Sigmoid colon (tissue), 7 donors: ENCODE data around the gene PRRX1. TPM values are rescaled to one million over a fixed set of nuclear protein-coding genes. Genes with fewer than 3 reads are reported as not detected.
A peak's percentile ranks its signal among the peaks of the same experiment; 100 is the strongest.

Source experiments
- DNase-seq: peaks from one replicate; pipeline ENCODE4 v3.0.0-alpha.2; 2019
- H3K27ac ChIP-seq, 4 donors: fragments of 200-600 bp; sonication (generic); one replicate each; pipeline ENCODE4 v1.5.1; 2016 to 2019; ENCODE audit warnings: mild to moderate bottlenecking in 1 of 4
- H3K27me3 ChIP-seq, 3 donors: fragments of 200-600 bp; sonication (generic); one replicate each; pipeline ENCODE4 v1.5.1; 2019; ENCODE audit warnings: mild to moderate bottlenecking in 1 of 3
- H3K36me3 ChIP-seq, 4 donors: fragments of 200-600 bp; sonication (generic); one replicate each; pipeline ENCODE4 v1.5.1; 2016 to 2019
- H3K4me1 ChIP-seq, 4 donors: fragments of 200-600 bp; sonication (generic); one replicate each; pipeline ENCODE4 v1.5.1; 2017 to 2019
- H3K4me3 ChIP-seq, 4 donors: fragments of 200-600 bp; sonication (generic); one replicate each; pipeline ENCODE4 v1.5.1; 2017 to 2019; ENCODE audit warnings: mild to moderate bottlenecking in 2 of 4, moderate library complexity in 1 of 4
- H3K9me3 ChIP-seq, 4 donors: fragments of 200-600 bp in 3 of 4; sonication (generic) in 3 of 4; one replicate each; pipeline versions ENCODE4 v1.5.1 to v1.6.1; 2013 to 2019
- CTCF ChIP-seq, 4 experiments: fragments of 450-650 bp in 3 of 4; fragments of 200-600 bp in 1 of 4; IDR thresholded peaks; one replicate each; pipeline ENCODE4 v1.5.1; 2016 to 2019; ENCODE audit warnings: antibody characterized with exemption in 4 of 4, mild to moderate bottlenecking in 3 of 4, moderate library complexity in 2 of 4
- EP300 ChIP-seq, 4 donors: sonication (generic); formaldehyde crosslinking; IDR thresholded peaks; one replicate each; pipeline ENCODE4 v1.6.1; 2017; ENCODE audit warnings: antibody characterized with exemption in 4 of 4
- POLR2A ChIP-seq, 2 donors: fragments of 450-650 bp; IDR thresholded peaks; one replicate each; pipeline ENCODE4 v1.6.1; 2016; ENCODE audit warnings: antibody characterized with exemption in 2 of 2, mild to moderate bottlenecking in 2 of 2, moderate library complexity in 2 of 2
- POLR2AphosphoS5 ChIP-seq, 4 donors: sonication (generic); formaldehyde crosslinking; IDR thresholded peaks; one replicate each; pipeline ENCODE4 v1.6.1; 2017; ENCODE audit warnings: antibody characterized with exemption in 4 of 4
- WGBS, 2 donors: extraction: QIAGEN DNeasy Blood & Tissue Kit; methylation state at CpG; one replicate each; pipeline ENCODE4 v1.1.7; 2013; 5-methylcytosine and 5-hydroxymethylcytosine counted together
- intact Hi-C: fragments of 100-400 bp; cut with DNase I; formaldehyde crosslinking; loops from one replicate; pipeline ENCODE4 v1.15.1; 2023
- polyA plus RNA-seq, 3 donors: library from polyadenylated mRNA; stranded (reverse); fragments of 200-250 nt; gene quantifications; one replicate each; pipeline ENCODE4 v1.2.3, GENCODE V29; 2013
- total RNA-seq, 4 donors: library from RNA; depleted of rRNA; stranded (reverse); fragments of >200 nt; gene quantifications; one replicate each; pipeline ENCODE4 v1.1.0, GENCODE V29; 2016
- donor health status: healthy with polysubstance abuse.
- donor health status: Bipolar disorder and iron deficiency.
- donor health status: healthy.

PRRX1 gene
- total and polyA plus RNA-seq, 7 donors, result 0.46 to 16.6 (median 7.9) TPM

- TF ChIP-seq POLR2A (IDR thresholded peaks at IDR 0.05), result no peak
- no peak for TF ChIP-seq POLR2AphosphoS5 (IDR thresholded peaks at IDR 0.05)
- no peak for TF ChIP-seq EP300 (IDR thresholded peaks at IDR 0.05)
- no peak for TF ChIP-seq CTCF (IDR thresholded peaks at IDR 0.05)
- no peak for DNase-seq
- no peaks in the 10 kb centered on the region for H3K36me3 ChIP-seq
- 86 to 88% methylated on average over 11 of the region's 11 CpGs for WGBS, 2 donors
- H3K9me3 ChIP-seq, result no peaks in the 10 kb centered on the region
- H3K4me1 ChIP-seq, result no peaks in the 10 kb centered on the region
- H3K4me3 ChIP-seq, result no peak overlapping the region
- intact Hi-C loops, result no loop called here
- peak overlapping the region in 1 of 4 donors; percentile 48 for H3K27ac ChIP-seq
- H3K27me3 ChIP-seq, result no peaks in the 10 kb centered on the region
These were observed 34.7 kb downstream of the PRRX1 start for GRCh38 chr1:170698301-170699275.

- DNase-seq, result no peak
- intact Hi-C loops, result no loop called here
- no peaks in the 10 kb centered on the region for H3K4me1 ChIP-seq
- 88 to 90% methylated on average over 8 of the region's 8 CpGs for whole genome bisulfite sequencing, 2 donors
- no peaks in the 10 kb centered on the region for H3K9me3 ChIP-seq
- TF ChIP-seq POLR2AphosphoS5 (IDR thresholded peaks at IDR 0.05) (no peak), CTCF (IDR thresholded peaks at IDR 0.05) (no peak), EP300 (IDR thresholded peaks at IDR 0.05) (no peak), POLR2A (IDR thresholded peaks at IDR 0.05) (no peak)
- H3K36me3 ChIP-seq, result no peaks in the 10 kb centered on the region
- H3K4me3 ChIP-seq, result no peak overlapping the region
- H3K27me3 ChIP-seq, result no peaks in the 10 kb centered on the region
- H3K27ac ChIP-seq, result no peak overlapping the region
These were observed 35.8 kb downstream of the PRRX1 start for GRCh38 chr1:170699696-170700095.

- no peak overlapping the region for H3K4me3 ChIP-seq
- no peaks in the 10 kb centered on the region for H3K36me3 ChIP-seq
- DNase-seq, result no peak
- no peaks in the 10 kb centered on the region for H3K4me1 ChIP-seq
- no peaks in the 10 kb centered on the region for H3K9me3 ChIP-seq
- 96 to 97% methylated on average over 1 of the region's 1 CpG for WGBS, 2 donors
- no peak overlapping the region for H3K27ac ChIP-seq
- intact Hi-C loops, result no loop called here
- H3K27me3 ChIP-seq, result no peaks in the 10 kb centered on the region
- TF ChIP-seq CTCF (IDR thresholded peaks at IDR 0.05) (no peak), POLR2AphosphoS5 (IDR thresholded peaks at IDR 0.05) (peak in 1 of 4 donors; percentile 13)
These were observed 37.1 kb downstream of the PRRX1 start for GRCh38 chr1:170700842-170701615.

GRCh38 chr1:170701962-170702361 is 38.0 kb downstream of the PRRX1 start:
- H3K9me3 ChIP-seq, result no peaks in the 10 kb centered on the region
- no peaks in the 10 kb centered on the region for H3K4me1 ChIP-seq
- DNase-seq, result no peak
- H3K36me3 ChIP-seq, result no peaks in the 10 kb centered on the region
- no peak overlapping the region for H3K27ac ChIP-seq
- TF ChIP-seq EP300 (IDR thresholded peaks at IDR 0.05) (no peak), CTCF (IDR thresholded peaks at IDR 0.05) (no peak), POLR2A (IDR thresholded peaks at IDR 0.05) (no peak), POLR2AphosphoS5 (IDR thresholded peaks at IDR 0.05) (no peak)
- 92 to 94% methylated on average over 12 of the region's 12 CpGs for WGBS, 2 donors
- no peak overlapping the region for H3K4me3 ChIP-seq
- no peaks in the 10 kb centered on the region for H3K27me3 ChIP-seq
- intact Hi-C loops, result no loop called here
